ENCODE data around the gene PPP1R1B.

DNA sequence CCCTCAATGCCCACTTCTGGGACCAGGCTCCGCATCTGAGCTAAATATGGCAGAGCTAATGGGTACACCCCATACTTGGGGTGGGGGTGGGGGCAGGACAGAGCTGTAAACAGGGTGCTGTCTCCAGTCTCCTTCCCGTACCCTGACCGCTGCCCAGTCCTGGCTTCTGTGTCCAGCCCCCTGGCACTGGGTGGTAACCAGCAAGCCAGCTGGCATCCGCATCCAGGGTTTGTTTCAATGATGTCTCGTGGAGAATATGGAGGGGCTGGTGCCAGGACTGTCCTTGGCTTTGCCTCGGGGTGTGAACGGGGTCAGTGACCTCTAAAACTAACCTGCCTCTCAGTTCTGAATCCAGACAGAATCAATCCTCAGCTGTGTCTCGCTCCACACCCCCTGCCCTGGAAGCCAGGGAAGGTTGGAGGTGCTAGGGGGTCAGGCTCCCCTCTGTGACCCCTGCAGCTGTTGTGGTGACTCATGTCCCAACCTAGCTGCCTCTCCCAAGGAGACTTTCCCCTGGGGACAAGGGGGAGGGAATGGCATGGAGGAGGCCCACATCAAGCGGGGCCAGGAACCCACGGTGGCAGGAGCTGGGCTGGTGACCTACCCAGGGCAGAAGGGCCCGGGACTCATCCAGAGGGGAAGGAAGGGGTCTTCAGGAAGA lies 40.0 kb downstream of the PPP1R1B start:
- TF ChIP-seq, protein P1, sequence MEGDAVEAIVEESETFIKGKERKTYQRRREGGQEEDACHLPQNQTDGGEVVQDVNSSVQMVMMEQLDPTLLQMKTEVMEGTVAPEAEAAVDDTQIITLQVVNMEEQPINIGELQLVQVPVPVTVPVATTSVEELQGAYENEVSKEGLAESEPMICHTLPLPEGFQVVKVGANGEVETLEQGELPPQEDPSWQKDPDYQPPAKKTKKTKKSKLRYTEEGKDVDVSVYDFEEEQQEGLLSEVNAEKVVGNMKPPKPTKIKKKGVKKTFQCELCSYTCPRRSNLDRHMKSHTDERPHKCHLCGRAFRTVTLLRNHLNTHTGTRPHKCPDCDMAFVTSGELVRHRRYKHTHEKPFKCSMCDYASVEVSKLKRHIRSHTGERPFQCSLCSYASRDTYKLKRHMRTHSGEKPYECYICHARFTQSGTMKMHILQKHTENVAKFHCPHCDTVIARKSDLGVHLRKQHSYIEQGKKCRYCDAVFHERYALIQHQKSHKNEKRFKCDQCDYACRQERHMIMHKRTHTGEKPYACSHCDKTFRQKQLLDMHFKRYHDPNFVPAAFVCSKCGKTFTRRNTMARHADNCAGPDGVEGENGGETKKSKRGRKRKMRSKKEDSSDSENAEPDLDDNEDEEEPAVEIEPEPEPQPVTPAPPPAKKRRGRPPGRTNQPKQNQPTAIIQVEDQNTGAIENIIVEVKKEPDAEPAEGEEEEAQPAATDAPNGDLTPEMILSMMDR (IDR thresholded peaks at IDR 0.05) = no peak
- no peak for TF ChIP-seq POLR2A (IDR thresholded peaks at IDR 0.05)
- TF ChIP-seq POLR2AphosphoS5 (IDR thresholded peaks at IDR 0.05) = peak in 1 of 4 donors; percentile 23

Data from sigmoid colon (tissue), 4 donors.